Right lobe of liver (tissue), 4 donors: ENCODE data around the gene MAP3K3.
A peak's percentile ranks its signal among the peaks of the same experiment; 100 is the strongest.

Experiments
- CTCF ChIP-seq, 4 donors: fragments of 200-600 bp in 3 of 4; fragments of 450-650 bp in 1 of 4; IDR thresholded peaks; one replicate each; pipeline versions ENCODE4 v1.5.1 to v1.8.0; 2016 to 2022; ENCODE audit warnings: antibody characterized with exemption in 4 of 4, mild to moderate bottlenecking in 2 of 4
- POLR2A ChIP-seq: fragments of 450-650 bp; IDR thresholded peaks from one replicate; pipeline ENCODE4 v1.6.1; 2017; ENCODE audit warnings: antibody characterized with exemption, mild to moderate bottlenecking
- donor health status: DM: no; HTN: no; CAD: no.
- donor health status: DM: no; HTN: no; CAD: no.
- donor health status: DM: no; HTN: yes; CAD: no.

- peak; percentile 19 to 37 (median 23) for TF ChIP-seq CTCF (IDR thresholded peaks at IDR 0.05)
- no peak for TF ChIP-seq POLR2A
Measured at GRCh38 chr17:63573634-63574033, 48.6 kb upstream of the MAP3K3 start.
